ENCODE data around the gene FAM174C.

- TF ChIP-seq CTCF (optimal IDR thresholded peaks at IDR 0.05 in 1 of 3, IDR thresholded peaks at IDR 0.05 in 1 of 3, conservative IDR thresholded peaks at IDR 0.05 in 1 of 3; ENCODE audit: extremely low read depth in 1 of 3, insufficient read depth in 2 of 3, low read length in 3 of 3) (no peak), EZH2 (IDR thresholded peaks at IDR 0.05; ENCODE audit: low read length) (no peak)
Observed at GRCh38 chr19:1285737-1286360, 10.5 kb downstream of the FAM174C start, which contains the start of gene EFNA2.

Data from keratinocyte (primary cell).